Activated CD4-positive, alpha-beta T cell treated with anti-CD3 and anti-CD28 coated beads, Interleukin-2, amount 50 U/mL, for 24 hours (primary cell): Measurements from ENCODE around the gene KNTC1.
"Not testable (repeated sequence)": the region's sequence is repeated elsewhere in the genome, so short reads cannot be mapped to it uniquely, and the experiment has no call there.

Experiments
- DNase-seq, 2 donors: peaks; one replicate each; pipeline ENCODE4 v3.0.0-alpha.2; 2020; ENCODE audit warnings: low read depth in 1 of 2, low spot score in 1 of 2

KNTC1 gene

DNA sequence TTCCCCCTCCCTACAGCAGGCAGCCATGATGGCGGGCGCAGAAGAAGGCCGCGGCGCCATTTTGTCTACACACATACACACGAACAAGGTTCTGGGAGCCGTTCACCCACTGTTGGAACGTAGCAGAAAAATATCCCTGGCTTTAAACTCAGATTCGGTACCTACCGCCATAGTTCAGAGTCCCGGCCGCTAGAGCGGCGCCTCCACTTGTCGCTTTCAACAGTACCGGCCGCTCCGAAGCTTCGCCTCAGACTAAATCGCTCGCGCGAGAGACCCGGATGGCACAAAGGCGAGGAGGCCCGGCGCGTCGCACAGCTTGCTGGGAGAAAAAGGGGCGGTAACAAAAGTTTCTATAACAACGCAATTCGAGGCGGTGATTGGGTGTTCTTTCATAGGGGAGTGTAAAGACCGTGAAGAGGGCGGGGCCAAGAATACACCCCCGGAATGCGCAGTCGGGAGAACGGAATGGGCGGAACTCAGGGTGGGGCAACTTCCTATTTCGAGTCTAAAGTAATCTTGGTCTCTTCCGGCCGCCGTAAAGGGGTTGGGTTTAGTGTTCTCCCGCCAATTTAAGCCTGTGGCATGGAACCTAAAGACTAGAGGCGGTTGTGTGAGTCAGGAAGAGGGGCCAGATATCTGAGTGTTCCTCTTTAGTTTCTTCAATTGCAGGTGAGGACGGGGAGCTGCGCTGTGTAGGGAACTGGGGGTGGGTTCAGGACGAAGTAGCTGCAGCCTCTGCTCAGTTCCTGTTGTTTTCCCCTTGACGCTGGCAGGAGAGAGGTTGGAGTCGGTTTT, at the start of gene KNTC1, which contains the start of gene RSRC2:
TSS of gene KNTC1 (plus strand) at position 567 of the 795 bp plus-strand sequence. CDS start 2,815 bp downstream, outside the sequence.
TSS of gene RSRC2 (minus strand) at position 254 of the 795 bp plus-strand sequence. CDS start at position 171, 83 bp downstream.
- peak; percentile 82 to 99 for DNase-seq

DNA sequence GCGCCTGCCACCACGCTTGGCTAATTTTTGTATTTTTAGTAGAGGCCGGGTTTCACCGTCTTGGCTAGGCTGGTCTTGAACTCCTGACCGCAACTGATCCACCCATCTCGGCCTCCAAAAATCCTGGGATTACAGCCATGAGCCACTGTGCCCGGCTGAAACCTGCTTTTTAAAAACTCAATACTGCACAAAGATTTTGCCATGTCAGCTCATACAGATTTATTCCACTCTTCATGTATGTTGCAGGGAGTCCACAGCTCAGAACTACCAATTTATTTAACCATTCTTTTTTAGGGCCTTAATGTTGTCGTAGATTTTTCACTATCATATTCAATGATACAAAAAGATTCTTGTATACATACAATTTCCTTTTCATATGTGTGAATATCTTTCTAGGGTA, 46.3 kb upstream of the KNTC1 start:
- DNase-seq = no peak

DNA sequence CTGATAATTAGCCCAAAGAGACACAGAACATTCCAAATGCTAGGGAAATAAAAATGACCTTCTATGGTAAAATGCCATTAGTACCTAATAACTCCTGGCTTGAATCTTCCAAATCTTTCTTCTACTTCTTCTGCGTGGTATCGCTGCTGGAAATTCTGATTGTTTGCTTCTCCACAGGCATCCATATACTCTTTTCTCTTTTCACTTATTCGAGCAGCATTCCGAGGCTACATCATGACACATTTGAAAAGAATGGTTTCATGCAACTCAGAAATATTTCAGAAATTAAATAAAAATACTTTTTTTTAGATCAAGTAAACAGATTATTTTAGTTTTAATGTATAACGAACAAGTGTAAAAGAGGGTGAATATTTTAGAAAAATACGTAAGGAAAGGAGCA, 45.2 kb upstream of the KNTC1 start:
- no peak for DNase-seq

- no peak for DNase-seq
These were observed 43.1 kb upstream of the KNTC1 start for GRCh38 chr12:122483969-122484368.

GRCh38 chr12:122484385-122484784, 42.7 kb upstream of the KNTC1 start:
- not testable (repeated sequence) for DNase-seq

GRCh38 chr12:122486360-122486759, 40.7 kb upstream of the KNTC1 start:
- DNase-seq = not testable (repeated sequence)

DNA sequence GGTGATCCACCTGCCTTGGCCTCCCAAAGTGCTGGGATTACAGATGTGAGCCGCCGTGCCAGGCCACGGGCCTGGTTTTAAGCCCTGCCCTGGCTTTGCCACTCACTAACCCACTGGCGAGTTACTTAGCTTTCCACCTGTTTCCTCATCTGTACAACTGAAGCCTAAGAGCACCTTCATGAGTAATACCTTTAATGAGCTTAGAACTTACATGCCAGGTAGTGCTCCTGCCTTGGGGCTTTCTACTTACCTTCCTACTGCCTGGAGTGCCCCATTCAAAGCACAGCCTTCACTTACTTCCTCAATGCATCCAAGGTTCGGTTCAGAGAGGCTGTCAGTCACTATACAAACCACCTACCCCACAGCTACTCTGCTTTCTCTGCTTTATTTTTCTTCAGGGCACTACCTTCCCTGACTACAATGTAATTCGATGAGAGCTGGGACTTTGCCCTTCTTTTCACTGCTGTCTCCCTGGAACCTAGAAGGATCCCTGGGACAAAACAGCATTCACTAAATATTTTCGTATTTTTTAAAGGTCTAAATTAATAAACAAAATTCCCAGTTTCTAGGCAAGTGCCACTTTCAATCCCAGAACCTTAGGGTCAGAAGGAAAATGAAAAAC, 40.1 kb upstream of the KNTC1 start:
- DNase-seq = no peak

GRCh38 chr12:122487807-122488206, 39.2 kb upstream of the KNTC1 start:
- DNase-seq = not testable (repeated sequence)

DNA sequence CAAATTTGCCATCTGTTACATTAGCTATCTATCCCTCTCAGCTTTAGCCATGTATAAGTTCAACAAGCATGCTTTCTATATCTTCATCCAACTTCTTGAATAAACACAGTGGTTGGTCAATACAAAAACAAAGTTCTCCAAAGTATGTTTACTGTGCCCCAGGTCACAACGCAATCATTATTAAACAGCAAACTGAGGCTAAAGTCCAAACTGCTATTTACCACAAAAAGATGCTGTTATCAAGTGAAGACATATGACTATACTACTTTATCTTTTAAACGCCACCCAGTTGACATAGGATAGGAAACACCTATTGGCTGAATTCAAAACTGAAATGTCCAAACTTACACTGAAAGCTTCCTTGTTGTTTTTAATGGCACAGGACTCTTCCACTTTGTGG, 38.0 kb upstream of the KNTC1 start:
- no peak for DNase-seq

DNA sequence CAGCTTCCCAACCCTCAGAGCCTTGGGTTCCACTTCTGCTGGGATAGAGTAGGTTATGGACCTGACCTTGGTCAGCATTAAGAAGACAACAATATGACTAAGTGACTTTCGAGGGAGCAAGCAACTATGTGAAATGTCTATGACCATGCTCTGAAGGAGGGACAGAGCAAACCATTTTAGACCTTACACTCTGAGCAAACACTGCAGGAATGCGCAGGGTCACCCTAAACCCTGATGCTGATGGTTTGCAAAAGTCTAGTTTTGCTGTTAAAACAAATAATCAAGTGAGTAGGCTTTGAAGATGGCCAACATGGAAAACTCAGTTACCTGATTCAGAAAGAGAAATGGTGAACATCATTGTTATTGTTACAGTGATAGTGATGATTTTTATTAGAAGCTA, 35.1 kb upstream of the KNTC1 start:
- no peak for DNase-seq

DNA sequence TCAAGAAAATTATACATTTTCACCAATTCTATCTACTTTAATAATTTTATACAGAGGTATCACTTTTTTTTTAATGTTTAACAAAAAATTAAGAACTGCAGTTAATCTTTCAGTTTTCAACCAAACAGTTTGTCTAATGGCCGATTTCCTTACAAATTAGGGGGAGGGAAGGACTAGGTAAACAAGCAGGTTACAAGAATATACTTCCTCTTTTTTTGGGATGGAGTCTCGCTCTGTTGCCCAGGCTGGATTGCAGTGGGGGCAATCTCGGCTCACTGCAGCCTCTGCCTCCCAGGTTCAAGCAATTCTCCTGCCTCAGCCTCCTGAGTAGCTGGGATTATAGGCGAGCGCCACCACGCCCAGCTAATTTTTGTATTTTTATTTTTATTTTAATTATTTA, 33.8 kb upstream of the KNTC1 start:
- not testable (repeated sequence) for DNase-seq

- no peak for DNase-seq
These were observed 31.8 kb upstream of the KNTC1 start for GRCh38 chr12:122495258-122495657.

DNA sequence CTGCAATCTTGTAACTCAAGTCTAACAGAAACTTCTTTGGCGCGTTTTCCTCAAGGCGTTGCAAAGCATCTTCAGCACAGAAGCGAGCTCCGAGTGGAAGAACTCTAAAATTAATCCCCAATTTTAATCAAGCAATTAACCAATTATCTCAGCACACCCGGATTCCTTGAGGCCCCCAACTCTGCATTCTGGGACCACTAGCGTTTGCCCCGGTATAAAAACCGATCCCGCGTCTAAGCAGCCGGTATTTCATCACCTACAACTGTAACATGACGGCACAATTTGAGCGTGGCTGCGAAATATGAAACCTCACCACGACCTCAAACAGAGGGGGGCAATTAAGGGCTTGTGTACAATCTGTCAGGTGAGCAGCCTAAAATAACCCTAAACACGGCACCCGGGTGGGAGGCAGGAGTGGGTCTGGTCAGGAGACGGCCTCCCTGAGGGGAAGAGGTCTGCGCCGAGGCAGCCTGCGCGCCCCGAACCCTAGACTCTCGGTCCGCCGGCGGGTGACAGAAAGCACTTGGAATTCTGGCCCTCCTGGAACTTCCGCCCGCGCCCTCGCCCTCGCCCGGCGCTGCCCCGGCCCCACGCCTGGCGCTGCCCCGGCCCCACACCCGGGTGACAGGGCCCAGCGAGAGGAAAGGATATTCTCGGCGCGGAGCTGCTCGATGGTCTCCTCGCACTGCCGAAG, 26.9 kb upstream of the KNTC1 start:
- peak; percentile 26 to 32 for DNase-seq

DNA sequence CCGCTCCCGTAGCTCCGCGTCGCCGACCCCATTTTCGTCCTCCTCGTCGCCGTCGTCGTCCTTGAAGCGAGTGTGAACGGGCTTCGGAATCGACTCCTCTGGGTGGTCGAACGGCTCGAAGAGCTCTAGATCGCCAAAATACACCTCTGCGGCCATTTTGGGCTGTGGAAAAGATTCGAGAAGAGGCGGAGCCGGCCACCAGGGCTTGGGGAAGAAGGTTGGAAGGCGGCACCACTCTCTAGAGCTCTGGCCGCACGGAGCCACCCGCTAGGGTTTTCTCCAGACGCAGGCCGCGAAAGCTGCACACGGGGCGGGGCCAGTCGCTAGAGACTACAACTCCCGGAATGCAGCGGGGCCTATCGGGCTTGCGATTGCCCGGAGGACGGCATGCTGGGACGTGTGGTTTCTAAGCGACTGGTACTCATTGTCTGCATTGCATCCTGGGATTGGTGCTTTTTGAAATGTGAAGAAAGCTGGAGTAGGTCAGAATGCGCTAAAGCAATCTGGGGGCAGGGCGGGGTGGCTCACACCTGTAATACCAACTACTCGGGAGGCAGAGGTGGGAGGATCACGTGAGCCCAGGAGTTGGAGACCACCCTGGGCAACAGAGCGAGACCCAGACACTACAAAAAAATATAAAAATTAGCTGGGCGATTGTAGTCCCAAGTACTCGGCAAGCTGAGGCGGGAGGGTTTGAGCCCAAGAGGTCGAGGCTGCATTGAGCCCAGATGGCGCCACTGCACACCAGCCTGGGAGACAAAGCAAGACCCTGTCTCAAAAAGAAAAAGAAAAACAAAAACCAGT, 26.2 kb upstream of the KNTC1 start, which contains the start of gene ZCCHC8:
TSS of gene ZCCHC8 (minus strand) at position 248 of the 804 bp plus-strand sequence. CDS start at position 156, 92 bp downstream.
- peak; percentile 93 to 96 for DNase-seq

- DNase-seq = no peak
These were observed 25.5 kb upstream of the KNTC1 start for GRCh38 chr12:122501489-122501989.

DNA sequence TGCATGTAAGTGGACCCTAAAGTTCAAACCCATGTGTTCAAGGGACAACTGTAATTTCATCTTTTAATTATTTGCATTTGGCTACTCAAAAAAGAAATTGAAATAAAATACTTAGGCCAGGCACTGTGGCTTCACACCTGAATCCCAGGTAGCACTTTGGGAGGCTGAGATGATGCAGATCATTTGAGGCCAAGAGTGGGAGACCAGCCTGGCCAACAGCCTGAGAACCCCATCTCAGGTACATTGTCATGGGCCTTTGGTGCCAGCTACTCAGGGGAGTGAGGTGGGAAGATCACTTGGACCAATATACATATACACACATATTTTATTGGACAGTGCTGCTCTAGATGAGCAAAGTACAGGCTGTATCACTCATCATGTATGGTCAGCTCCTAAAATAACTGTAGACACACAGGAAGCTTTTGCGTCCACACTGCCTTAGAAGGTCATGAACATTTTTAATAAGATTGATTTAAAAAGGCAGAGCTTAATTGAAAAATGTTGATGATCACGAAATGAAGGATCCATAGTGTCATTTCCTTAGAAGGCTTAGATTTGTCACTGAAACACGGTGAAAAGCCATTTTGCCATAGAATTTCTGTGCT, 23.8 kb upstream of the KNTC1 start:
- DNase-seq = no peak

GRCh38 chr12:122503783-122504590, 23.1 kb upstream of the KNTC1 start:
- DNase-seq = no peak

DNA sequence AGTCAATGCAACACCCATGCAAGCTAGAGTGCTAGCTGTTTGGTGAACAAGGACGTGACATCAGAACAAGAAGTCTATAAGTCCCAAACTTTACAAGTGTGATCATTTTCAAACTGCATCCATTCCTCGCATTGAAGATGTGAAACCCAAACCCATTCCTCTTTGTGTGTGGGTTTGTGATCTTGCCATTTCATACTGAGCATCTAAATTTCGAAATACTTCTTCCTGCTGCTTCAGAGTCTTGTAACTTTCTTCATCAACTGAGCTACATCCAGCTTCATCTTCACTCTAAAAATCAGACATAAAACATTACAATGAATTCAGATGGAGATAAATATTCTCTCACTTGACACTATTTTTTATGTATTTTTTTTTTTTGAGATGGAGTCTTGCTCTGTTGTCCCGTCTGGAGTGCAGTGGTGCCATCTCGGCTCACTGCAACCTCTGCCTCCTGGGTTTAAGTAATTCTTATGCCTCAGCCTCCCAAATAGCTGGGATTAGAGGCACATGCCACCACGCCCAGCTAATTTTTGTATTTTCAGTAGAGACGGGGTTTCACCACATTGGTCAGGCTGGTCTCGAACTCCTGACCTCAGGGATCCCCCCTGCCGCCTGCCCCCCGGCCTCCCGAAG, 21.5 kb upstream of the KNTC1 start:
- DNase-seq = no peak

DNA sequence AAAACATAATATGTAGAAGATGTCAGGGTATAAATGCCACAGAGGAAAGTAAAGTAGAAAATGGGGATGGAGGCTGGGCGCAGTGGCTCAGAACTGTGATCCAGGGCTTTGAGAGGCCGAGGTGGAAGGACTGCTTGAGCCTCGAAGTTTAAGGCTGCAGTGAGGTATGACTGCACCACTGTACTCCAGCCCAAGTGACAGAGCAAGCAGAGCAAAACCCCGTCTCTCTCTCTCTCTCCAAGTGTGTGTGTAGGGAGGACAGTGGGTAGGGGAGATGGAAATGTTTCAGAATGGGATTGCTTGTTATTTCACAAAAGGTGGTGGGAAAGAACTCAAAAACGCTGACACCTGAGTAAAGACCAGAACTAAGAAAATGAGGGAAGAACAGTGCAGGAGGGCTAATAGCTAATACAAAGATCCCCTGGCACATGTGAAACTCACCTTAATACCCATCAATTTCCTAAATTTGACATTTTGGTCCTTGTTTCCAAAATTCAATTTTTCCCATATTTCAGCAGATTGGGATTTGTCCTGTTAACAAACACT, 20.6 kb upstream of the KNTC1 start:
- DNase-seq = no peak
